HepG2 (cell line): Measurements from ENCODE around the gene RASSF4. TPM values are rescaled to one million over a fixed set of nuclear protein-coding genes. Genes with fewer than 3 reads are reported as not detected.

Experiments
- ATF7 ChIP-seq, 2 experiments: fragments of 450-650 bp in 1 of 2; sonication (generic) in 1 of 2; formaldehyde crosslinking in 1 of 2; IDR thresholded peaks; 2 replicates each; pipeline versions ENCODE4 v1.4.0 to v1.6.1; 2016 to 2020; ENCODE audit warnings: antibody characterized with exemption in 1 of 2, mild to moderate bottlenecking in 1 of 2, missing genetic modification reagents in 1 of 2
- CREM ChIP-seq, 2 experiments: sonication (generic) in 1 of 2; formaldehyde crosslinking in 1 of 2; IDR thresholded peaks; 2 replicates each; pipeline versions ENCODE4 v1.4.0 to v1.6.1; 2016 to 2020; ENCODE audit warnings: antibody characterized with exemption in 1 of 2, mild to moderate bottlenecking in 1 of 2, missing genetic modification reagents in 1 of 2
- DNMT1 ChIP-seq: sonication (generic); formaldehyde crosslinking; IDR thresholded peaks from 2 replicates; pipeline ENCODE4 v1.5.1; 2020; ENCODE audit warnings: mild to moderate bottlenecking, missing genetic modification reagents
- HNF4G ChIP-seq, 2 experiments: sonication (generic) in 1 of 2; formaldehyde crosslinking in 1 of 2; IDR thresholded peaks; 2 replicates each; pipeline versions ENCODE4 v1.4.0 to v1.6.1; 2011 to 2020; ENCODE audit warnings: borderline replicate concordance in 2 of 2, low read depth in 2 of 2, mild to moderate bottlenecking in 2 of 2, low read length in 1 of 2, missing genetic modification reagents in 1 of 2, moderate library complexity in 1 of 2
- HNRNPLL ChIP-seq: fragments of 200-400 bp; formaldehyde crosslinking; IDR thresholded peaks from 2 replicates; pipeline ENCODE4 v1.6.1; 2017; ENCODE audit warnings: mild to moderate bottlenecking, low read depth, low read length; ENCODE audit not compliant: poor library complexity, severe bottlenecking
- MXI1 ChIP-seq: IDR thresholded peaks from 3 replicates; pipeline ENCODE4 v1.6.1; 2012; ENCODE audit warnings: low read depth, low read length, inconsistent platforms, borderline replicate concordance
- PAWR ChIP-seq: sonication (generic); formaldehyde crosslinking; IDR thresholded peaks from 2 replicates; pipeline ENCODE4 v1.4.0; 2020; ENCODE audit warnings: missing genetic modification reagents, mild to moderate bottlenecking, borderline replicate concordance
- PAX8 ChIP-seq: sonication (generic); formaldehyde crosslinking; IDR thresholded peaks from 2 replicates; pipeline ENCODE4 v1.8.0; 2022; ENCODE audit warnings: mild to moderate bottlenecking, missing genetic modification reagents, borderline replicate concordance
- PCBP2 ChIP-seq: fragments of 200-400 bp; formaldehyde crosslinking; optimal IDR thresholded peaks from 2 replicates; pipeline ENCODE3; 2018; ENCODE audit warnings: low read length, low read depth; ENCODE audit not compliant: poor library complexity, severe bottlenecking
- REL ChIP-seq: sonication (generic); formaldehyde crosslinking; conservative IDR thresholded peaks from 2 replicates; pipeline ENCODE4 v1.8.0; 2022; ENCODE audit warnings: mild to moderate bottlenecking, missing genetic modification reagents, moderate library complexity
- RFXAP ChIP-seq: sonication (generic); formaldehyde crosslinking; IDR thresholded peaks from 2 replicates; pipeline ENCODE4 v1.4.0; 2020; ENCODE audit warnings: missing genetic modification reagents, borderline replicate concordance
- RXRB ChIP-seq: IDR thresholded peaks from 2 replicates; pipeline ENCODE4 v1.6.1; 2016; ENCODE audit warnings: borderline replicate concordance, missing genetic modification reagents, missing compliant biosample characterization
- SAP130 ChIP-seq: IDR thresholded peaks from 2 replicates; pipeline ENCODE4 v1.6.1; 2016; ENCODE audit warnings: low read depth
- TBX2 ChIP-seq: sonication (generic); formaldehyde crosslinking; IDR thresholded peaks from 2 replicates; pipeline ENCODE4 v1.5.0; 2020; ENCODE audit warnings: missing genetic modification reagents, mild to moderate bottlenecking, borderline replicate concordance
- TEAD3 ChIP-seq: optimal IDR thresholded peaks from 2 replicates; pipeline ENCODE3; 2016; ENCODE audit warnings: borderline replicate concordance
- ZBTB7B ChIP-seq: sonication (generic); formaldehyde crosslinking; IDR thresholded peaks from 2 replicates; pipeline ENCODE4 v1.4.0; 2020; ENCODE audit warnings: missing genetic modification reagents
- ZNF207 ChIP-seq: fragments of 450-650 bp; IDR thresholded peaks from 2 replicates; pipeline ENCODE4 v1.6.1; 2016; ENCODE audit warnings: antibody characterized with exemption, borderline replicate concordance
- ZNF280B ChIP-seq: sonication (generic); formaldehyde crosslinking; IDR thresholded peaks from 2 replicates; pipeline ENCODE4 v1.5.0; 2020; ENCODE audit warnings: missing genetic modification reagents, mild to moderate bottlenecking, borderline replicate concordance
- ZNF317 ChIP-seq: sonication (generic); formaldehyde crosslinking; IDR thresholded peaks from 2 replicates; pipeline ENCODE4 v1.5.0; 2020; ENCODE audit warnings: mild to moderate bottlenecking, missing genetic modification reagents
- ZNF329 ChIP-seq: sonication (generic); formaldehyde crosslinking; IDR thresholded peaks from 2 replicates; pipeline ENCODE4 v1.9.0; 2021; ENCODE audit warnings: low read depth, mild to moderate bottlenecking, missing genetic modification reagents
- ZNF335 ChIP-seq: sonication (generic); formaldehyde crosslinking; IDR thresholded peaks from 2 replicates; pipeline ENCODE4 v1.4.0; 2020; ENCODE audit warnings: missing genetic modification reagents
- ZNF761 ChIP-seq: sonication (generic); formaldehyde crosslinking; conservative IDR thresholded peaks from 2 replicates; pipeline ENCODE4 v1.4.0; 2020; ENCODE audit warnings: mild to moderate bottlenecking, missing genetic modification reagents
- polyA plus RNA-seq, 8 experiments: library from polyadenylated mRNA; depleted of rRNA in 3 of 8; stranded (reverse) in 7 of 8; unstranded in 1 of 8; fragments of >200 nt; fragmentation: Illumina TruSeq in 4 of 8; extraction: Trizol in 4 of 8; gene quantifications; 2 replicates each; pipeline versions ENCODE4 v1.2.1 to v1.2.3, GENCODE V29; 2011 to 2016; ENCODE audit warnings: low read depth in 4 of 8, missing spikeins in 1 of 8, mixed read lengths in 1 of 8; ENCODE audit not compliant: insufficient read depth in 1 of 8
- total RNA-seq, 5 experiments: library from RNA; depleted of rRNA; stranded (reverse); fragments of >200 nt; fragmentation: Illumina TruSeq; extraction: Trizol; gene quantifications; 2 replicates each; pipeline ENCODE4 v1.2.3, GENCODE V29; 2016; ENCODE audit warnings: low read depth in 1 of 5
- TF ChIP-seq, protein P1 (sequence below): sonication (generic); formaldehyde crosslinking; IDR thresholded peaks from 2 replicates; pipeline ENCODE4 v1.5.0; 2020; ENCODE audit warnings: missing genetic modification reagents
- TF ChIP-seq, protein P2 (sequence below): IDR thresholded peaks from 2 replicates; pipeline ENCODE4 v1.6.1; 2016; ENCODE audit warnings: low read depth

RASSF4 gene
- total and polyA plus RNA-seq, 2 of the 13 experiments (the other 11 are each of a cell fraction or from before 2014, with no cell fraction given), result 34.0 to 51.7 TPM

GRCh38 chr10:44978570-44979280 lies 19.1 kb downstream of the RASSF4 start, which contains the start of gene DEPP1 (continued):
- TF ChIP-seq ZNF207 (no peak), PAX8 (no peak), HNRNPLL (peak; percentile 16), ATF7 (IDR thresholded peaks at IDR 0.05) (no peak), ATF7 (CRISPR knock-in tag; IDR thresholded peaks at IDR 0.05) (peak; percentile 20; the same call in 1 of the 2 replicates), TBX2 (CRISPR knock-in tag) (peak; percentile 98), RXRB (CRISPR knock-in tag) (peak; percentile 96), ZNF335 (CRISPR knock-in tag) (peak; percentile 94), MXI1 (peak; percentile 85; the same call in 2 of the 3 replicates), DNMT1 (no peak), HNF4G (IDR thresholded peaks at IDR 0.05; ENCODE audit: borderline replicate concordance, low read depth, low read length) (0 out of 2 replicates have a peak, but pooled peaks have one; percentile 13), HNF4G (CRISPR knock-in tag; IDR thresholded peaks at IDR 0.05; ENCODE audit: borderline replicate concordance, low read depth) (peak; percentile 73), ZNF317 (CRISPR knock-in tag) (no peak; the same call in 1 of the 2 replicates), ZNF329 (CRISPR knock-in tag) (no peak; the same call in 1 of the 2 replicates), CREM (IDR thresholded peaks at IDR 0.05) (peak; percentile 76), CREM (CRISPR knock-in tag; IDR thresholded peaks at IDR 0.05) (no peak), ZNF761 (no peak; the same call in 1 of the 2 replicates), REL (CRISPR knock-in tag) (no peak), ZNF280B (peak; percentile 19; the same call in 1 of the 2 replicates), RFXAP (no peak), SAP130 (CRISPR knock-in tag) (peak; percentile 94), PCBP2 (no peak), TEAD3 (CRISPR knock-in tag) (peak; percentile 89), PAWR (no peak), ZBTB7B (CRISPR knock-in tag) (peak; percentile 98)
- TF ChIP-seq, protein P1, sequence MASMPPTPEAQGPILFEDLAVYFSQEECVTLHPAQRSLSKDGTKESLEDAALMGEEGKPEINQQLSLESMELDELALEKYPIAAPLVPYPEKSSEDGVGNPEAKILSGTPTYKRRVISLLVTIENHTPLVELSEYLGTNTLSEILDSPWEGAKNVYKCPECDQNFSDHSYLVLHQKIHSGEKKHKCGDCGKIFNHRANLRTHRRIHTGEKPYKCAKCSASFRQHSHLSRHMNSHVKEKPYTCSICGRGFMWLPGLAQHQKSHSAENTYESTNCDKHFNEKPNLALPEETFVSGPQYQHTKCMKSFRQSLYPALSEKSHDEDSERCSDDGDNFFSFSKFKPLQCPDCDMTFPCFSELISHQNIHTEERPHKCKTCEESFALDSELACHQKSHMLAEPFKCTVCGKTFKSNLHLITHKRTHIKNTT (CRISPR knock-in tag), result no peak
- TF ChIP-seq, protein P2, sequence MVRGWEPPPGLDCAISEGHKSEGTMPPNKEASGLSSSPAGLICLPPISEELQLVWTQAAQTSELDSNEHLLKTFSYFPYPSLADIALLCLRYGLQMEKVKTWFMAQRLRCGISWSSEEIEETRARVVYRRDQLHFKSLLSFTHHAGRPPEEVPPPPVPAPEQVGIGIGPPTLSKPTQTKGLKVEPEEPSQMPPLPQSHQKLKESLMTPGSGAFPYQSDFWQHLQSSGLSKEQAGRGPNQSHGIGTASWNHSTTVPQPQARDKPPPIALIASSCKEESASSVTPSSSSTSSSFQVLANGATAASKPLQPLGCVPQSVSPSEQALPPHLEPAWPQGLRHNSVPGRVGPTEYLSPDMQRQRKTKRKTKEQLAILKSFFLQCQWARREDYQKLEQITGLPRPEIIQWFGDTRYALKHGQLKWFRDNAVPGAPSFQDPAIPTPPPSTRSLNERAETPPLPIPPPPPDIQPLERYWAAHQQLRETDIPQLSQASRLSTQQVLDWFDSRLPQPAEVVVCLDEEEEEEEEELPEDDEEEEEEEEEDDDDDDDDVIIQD (CRISPR knock-in tag), result peak; percentile 83
